ENCODE data around the gene DUSP1. TPM values are rescaled to one million over a fixed set of nuclear protein-coding genes. Genes with fewer than 3 reads are reported as not detected.

The DUSP1 gene
- total and polyA plus RNA-seq, 2 of the 13 experiments (the other 11 are each of a cell fraction or from before 2014, with no cell fraction given) = 27.1 to 55.5 TPM

DNA sequence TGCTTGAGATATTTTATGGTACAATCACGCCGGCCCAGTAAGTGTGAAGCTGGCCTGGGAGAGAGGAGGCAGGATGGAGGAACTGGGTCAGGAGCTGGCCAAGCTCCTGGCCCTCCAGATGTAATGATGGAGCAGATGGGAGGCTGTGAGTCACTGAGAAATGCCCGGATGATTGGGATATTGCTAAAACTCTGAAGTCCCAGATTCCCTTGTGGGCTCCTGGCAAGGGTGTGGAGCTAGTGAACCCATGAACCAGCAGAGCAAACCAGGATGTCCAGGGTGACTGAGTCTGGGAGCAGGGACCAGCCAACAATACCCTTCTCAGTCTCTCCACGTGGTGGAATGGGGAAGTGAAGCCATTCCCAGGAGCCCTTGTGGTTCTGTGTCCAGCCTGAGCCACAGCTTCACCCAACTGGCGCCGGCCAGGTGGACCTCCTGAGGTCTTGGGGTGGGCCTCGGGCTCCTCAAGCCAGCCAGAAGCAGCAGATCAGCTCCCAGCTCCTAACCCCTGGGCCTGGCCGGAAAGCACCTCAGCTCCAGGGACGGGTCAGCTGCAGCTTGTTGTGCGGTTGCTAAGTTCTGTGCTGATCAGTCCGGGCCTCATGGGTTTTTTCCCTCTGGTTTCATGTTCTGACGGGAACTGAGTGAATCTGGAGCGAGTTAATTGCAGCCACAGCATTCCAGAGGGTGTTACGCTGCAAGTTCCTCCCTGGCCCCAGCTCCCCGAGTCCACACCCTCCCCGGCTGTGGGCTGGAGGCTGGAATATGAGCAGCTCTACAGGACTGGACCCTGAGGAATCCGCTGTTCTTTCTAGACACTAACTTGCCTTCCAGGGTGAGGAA lies 37.6 kb downstream of the DUSP1 start (continued):
- TF ChIP-seq ZNF687 (CRISPR knock-in tag; IDR thresholded peaks at IDR 0.05) = peak; percentile 91
- no peak for TF ChIP-seq NFYC (CRISPR knock-in tag; IDR thresholded peaks at IDR 0.05)
- TF ChIP-seq, protein P1, sequence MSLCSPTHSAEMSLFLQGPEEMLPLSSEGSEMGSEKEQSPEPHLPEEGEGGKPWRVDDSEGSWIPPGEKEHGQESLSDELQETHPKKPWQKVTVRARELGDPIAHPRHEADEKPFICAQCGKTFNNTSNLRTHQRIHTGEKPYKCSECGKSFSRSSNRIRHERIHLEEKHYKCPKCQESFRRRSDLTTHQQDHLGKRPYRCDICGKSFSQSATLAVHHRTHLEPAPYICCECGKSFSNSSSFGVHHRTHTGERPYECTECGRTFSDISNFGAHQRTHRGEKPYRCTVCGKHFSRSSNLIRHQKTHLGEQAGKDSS (CRISPR knock-in tag; IDR thresholded peaks at IDR 0.05; ENCODE audit: borderline replicate concordance, low read depth) = 0 out of 2 replicates have a peak, but pooled peaks have one; percentile 58
- no peak for TF ChIP-seq KLF16 (CRISPR knock-in tag; IDR thresholded peaks at IDR 0.05)
- TF ChIP-seq, protein P2, sequence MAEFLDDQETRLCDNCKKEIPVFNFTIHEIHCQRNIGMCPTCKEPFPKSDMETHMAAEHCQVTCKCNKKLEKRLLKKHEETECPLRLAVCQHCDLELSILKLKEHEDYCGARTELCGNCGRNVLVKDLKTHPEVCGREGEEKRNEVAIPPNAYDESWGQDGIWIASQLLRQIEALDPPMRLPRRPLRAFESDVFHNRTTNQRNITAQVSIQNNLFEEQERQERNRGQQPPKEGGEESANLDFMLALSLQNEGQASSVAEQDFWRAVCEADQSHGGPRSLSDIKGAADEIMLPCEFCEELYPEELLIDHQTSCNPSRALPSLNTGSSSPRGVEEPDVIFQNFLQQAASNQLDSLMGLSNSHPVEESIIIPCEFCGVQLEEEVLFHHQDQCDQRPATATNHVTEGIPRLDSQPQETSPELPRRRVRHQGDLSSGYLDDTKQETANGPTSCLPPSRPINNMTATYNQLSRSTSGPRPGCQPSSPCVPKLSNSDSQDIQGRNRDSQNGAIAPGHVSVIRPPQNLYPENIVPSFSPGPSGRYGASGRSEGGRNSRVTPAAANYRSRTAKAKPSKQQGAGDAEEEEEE (CRISPR knock-in tag; IDR thresholded peaks at IDR 0.05; ENCODE audit: borderline replicate concordance) = no peak
- TF ChIP-seq ZNF616 (CRISPR knock-in tag; IDR thresholded peaks at IDR 0.05; ENCODE audit: low read depth) = no peak
- TF ChIP-seq ZNF550 (CRISPR knock-in tag; IDR thresholded peaks at IDR 0.05; ENCODE audit: borderline replicate concordance) = no peak
- TF ChIP-seq, protein P3, sequence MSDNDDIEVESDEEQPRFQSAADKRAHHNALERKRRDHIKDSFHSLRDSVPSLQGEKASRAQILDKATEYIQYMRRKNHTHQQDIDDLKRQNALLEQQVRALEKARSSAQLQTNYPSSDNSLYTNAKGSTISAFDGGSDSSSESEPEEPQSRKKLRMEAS (IDR thresholded peaks at IDR 0.05) = peak; percentile 78
- TF ChIP-seq TAF1 (CRISPR knock-in tag; IDR thresholded peaks at IDR 0.05) = peak; percentile 15; the same call in 1 of the 2 replicates
- TF ChIP-seq MAFF (IDR thresholded peaks at IDR 0.05; ENCODE audit: low read depth, low read length) = no peak
- TF ChIP-seq DR1 (CRISPR knock-in tag; IDR thresholded peaks at IDR 0.05) = no peak
- no peak for TF ChIP-seq ZNF224 (CRISPR knock-in tag; IDR thresholded peaks at IDR 0.05)
